Ascending aorta (tissue), 2 donors: Measurements from ENCODE around the gene MMS19. TPM values are rescaled to one million over a fixed set of nuclear protein-coding genes. Genes with fewer than 3 reads are reported as not detected.

Experiments
- DNase-seq, 2 donors: peaks; one replicate each; pipeline ENCODE4 v3.0.0-alpha.2; 2019; ENCODE audit warnings: low spot score in 2 of 2
- H3K27ac ChIP-seq, 2 donors: fragments of 200-600 bp; sonication (generic); one replicate each; pipeline ENCODE4 v1.5.1; 2016 to 2017; ENCODE audit warnings: mild to moderate bottlenecking in 1 of 2
- H3K27me3 ChIP-seq: fragments of 200-600 bp; sonication (generic); one replicate; pipeline ENCODE4 v1.5.1; 2017
- H3K36me3 ChIP-seq, 2 donors: fragments of 200-600 bp; sonication (generic); one replicate each; pipeline ENCODE4 v1.5.1; 2016
- H3K4me1 ChIP-seq, 2 donors: fragments of 200-600 bp; sonication (generic); one replicate each; pipeline ENCODE4 v1.5.1; 2016 to 2017; ENCODE audit warnings: mild to moderate bottlenecking in 1 of 2
- H3K4me3 ChIP-seq, 2 donors: fragments of 200-600 bp; sonication (generic); one replicate each; pipeline ENCODE4 v1.5.1; 2016 to 2017; ENCODE audit warnings: mild to moderate bottlenecking in 1 of 2
- H3K9me3 ChIP-seq, 2 donors: fragments of 200-600 bp; sonication (generic); one replicate each; pipeline ENCODE4 v1.5.1; 2016
- intact Hi-C: fragments of 100-400 bp; cut with DNase I; formaldehyde crosslinking; loops from one replicate; pipeline ENCODE4 v1.15.1; 2023
- total RNA-seq: library from RNA; depleted of rRNA; stranded (reverse); fragments of >200 nt; gene quantifications from one replicate; pipeline ENCODE4 v1.1.0, GENCODE V29; 2016
- TF ChIP-seq, protein P1 (sequence below), 3 experiments: fragments of 200-600 bp in 2 of 3; fragments of 450-650 bp in 1 of 3; sonication (generic) in 2 of 3; IDR thresholded peaks; one replicate each; pipeline ENCODE4 v1.5.1; 2016 to 2019; ENCODE audit warnings: antibody characterized with exemption in 3 of 3, mild to moderate bottlenecking in 1 of 3, moderate library complexity in 1 of 3

The MMS19 gene
- total RNA-seq, 1 donor from 2014 or later, result 34.0 TPM

DNA sequence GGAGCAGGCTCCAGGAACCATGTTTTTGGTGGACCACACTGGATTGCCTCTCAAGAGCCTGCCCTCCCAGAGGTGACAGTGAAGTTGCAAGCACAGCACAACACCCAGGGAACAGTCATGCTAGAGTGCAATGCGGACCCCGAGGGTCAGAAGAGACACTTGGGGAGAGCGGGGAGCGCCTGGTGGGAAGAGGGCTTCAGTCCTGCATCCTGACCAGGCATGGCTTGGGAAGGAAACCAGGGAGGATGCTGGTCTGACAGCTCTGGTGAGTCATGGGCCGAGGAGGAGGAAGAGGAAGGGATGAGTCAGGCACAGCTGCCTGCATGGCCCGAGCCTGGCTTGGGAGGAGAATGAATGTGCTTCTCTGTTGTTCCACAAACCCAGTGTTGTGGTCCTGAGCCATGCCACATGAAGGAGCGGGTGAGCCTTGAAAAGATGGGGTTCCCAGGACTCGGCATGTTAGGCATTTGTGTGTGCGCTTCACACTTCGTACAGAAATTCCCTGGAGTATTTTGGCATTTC, 44.9 kb upstream of the MMS19 start:
- no peaks in the 10 kb centered on the region for H3K36me3 ChIP-seq
- peak overlapping the region; percentile 95 to 97 for H3K27ac ChIP-seq
- H3K27me3 ChIP-seq, result no peaks in the 10 kb centered on the region
- H3K4me3 ChIP-seq, result no peak overlapping the region
- H3K9me3 ChIP-seq, result no peaks in the 10 kb centered on the region
- peak; percentile 84 to 95 for DNase-seq
- TF ChIP-seq, protein P1, sequence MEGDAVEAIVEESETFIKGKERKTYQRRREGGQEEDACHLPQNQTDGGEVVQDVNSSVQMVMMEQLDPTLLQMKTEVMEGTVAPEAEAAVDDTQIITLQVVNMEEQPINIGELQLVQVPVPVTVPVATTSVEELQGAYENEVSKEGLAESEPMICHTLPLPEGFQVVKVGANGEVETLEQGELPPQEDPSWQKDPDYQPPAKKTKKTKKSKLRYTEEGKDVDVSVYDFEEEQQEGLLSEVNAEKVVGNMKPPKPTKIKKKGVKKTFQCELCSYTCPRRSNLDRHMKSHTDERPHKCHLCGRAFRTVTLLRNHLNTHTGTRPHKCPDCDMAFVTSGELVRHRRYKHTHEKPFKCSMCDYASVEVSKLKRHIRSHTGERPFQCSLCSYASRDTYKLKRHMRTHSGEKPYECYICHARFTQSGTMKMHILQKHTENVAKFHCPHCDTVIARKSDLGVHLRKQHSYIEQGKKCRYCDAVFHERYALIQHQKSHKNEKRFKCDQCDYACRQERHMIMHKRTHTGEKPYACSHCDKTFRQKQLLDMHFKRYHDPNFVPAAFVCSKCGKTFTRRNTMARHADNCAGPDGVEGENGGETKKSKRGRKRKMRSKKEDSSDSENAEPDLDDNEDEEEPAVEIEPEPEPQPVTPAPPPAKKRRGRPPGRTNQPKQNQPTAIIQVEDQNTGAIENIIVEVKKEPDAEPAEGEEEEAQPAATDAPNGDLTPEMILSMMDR (IDR thresholded peaks at IDR 0.05), result no peak
- intact Hi-C loops, result loop anchor here (1.0 kb wide), 1 partner anchor 45 kb away; the partner anchor contains the start of genes MMS19 and UBTD1
- H3K4me1 ChIP-seq, result peaks cover 15 to 52% of the 10 kb centered on the region in 2 donors

GRCh38 chr10:97542169-97543024, 44.2 kb upstream of the MMS19 start:
- no peaks in the 10 kb centered on the region for H3K27me3 ChIP-seq
- H3K4me1 ChIP-seq, result peaks cover 15 to 52% of the 10 kb centered on the region in 2 donors
- H3K9me3 ChIP-seq, result no peaks in the 10 kb centered on the region
- peak; percentile 76 to 93 for DNase-seq
- H3K27ac ChIP-seq, result peak overlapping the region; percentile 95 to 97
- TF ChIP-seq, protein P1 (IDR thresholded peaks at IDR 0.05), result no peak
- no peaks in the 10 kb centered on the region for H3K36me3 ChIP-seq
- no peak overlapping the region for H3K4me3 ChIP-seq
- intact Hi-C loops, result loop anchor here (1.0 kb wide), 1 partner anchor 44 kb away; the partner anchor contains the start of genes MMS19 and UBTD1

DNA sequence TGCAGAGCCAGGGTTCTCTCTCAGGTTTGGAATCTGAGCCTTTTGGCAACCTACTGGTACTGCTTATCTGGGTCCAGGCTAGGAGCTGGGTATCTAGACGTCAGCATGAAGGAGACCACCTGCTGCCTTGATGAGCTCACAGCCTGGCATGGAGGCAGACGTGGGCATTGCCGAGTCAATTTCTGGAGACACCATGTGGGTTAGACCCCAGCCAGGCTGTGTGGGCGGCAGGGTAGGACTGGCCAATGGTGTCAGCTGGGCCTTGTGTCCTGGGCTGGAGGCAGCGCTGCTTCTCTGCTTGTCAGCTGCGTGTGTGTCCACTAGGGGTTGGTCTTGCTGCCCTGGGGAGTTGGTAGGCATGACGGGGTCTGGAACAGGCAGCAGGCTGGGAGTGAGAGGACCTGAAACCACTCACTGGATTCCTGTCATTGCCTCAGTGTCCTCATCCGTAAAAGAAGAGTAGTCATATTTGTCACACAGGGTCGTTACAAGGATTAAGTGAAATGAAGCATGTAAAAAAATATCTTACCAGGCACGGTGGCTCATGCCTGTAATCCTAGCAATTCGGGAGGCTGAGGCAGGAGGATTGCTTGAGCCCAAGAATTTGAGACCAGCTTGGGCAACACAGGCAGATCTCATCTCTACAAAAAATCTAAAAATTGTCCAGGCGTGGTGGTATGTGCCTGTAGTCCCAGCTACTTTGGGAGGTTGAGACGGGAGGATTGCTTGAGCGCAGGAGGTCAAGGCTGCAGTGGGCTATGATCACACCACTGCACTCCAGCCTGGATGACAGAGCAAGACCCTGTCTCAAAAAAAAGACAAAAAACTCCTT, 42.7 kb upstream of the MMS19 start:
- H3K9me3 ChIP-seq, result no peaks in the 10 kb centered on the region
- peak overlapping the region; percentile 95 to 97 for H3K27ac ChIP-seq
- H3K4me1 ChIP-seq, result peaks cover 15 to 52% of the 10 kb centered on the region in 2 donors
- TF ChIP-seq, protein P1 (IDR thresholded peaks at IDR 0.05), result peak in 1 of 3 experiments; percentile 25
- DNase-seq, result no peak
- H3K36me3 ChIP-seq, result no peaks in the 10 kb centered on the region
- no peak overlapping the region for H3K4me3 ChIP-seq
- no peaks in the 10 kb centered on the region for H3K27me3 ChIP-seq
- intact Hi-C loops, result no loop called here

GRCh38 chr10:97539523-97540200, 41.4 kb upstream of the MMS19 start:
- intact Hi-C loops, result no loop called here
- TF ChIP-seq, protein P1 (IDR thresholded peaks at IDR 0.05), result peak in 1 of 3 experiments; percentile 27
- peak in 1 of 2 donors; percentile 84 for DNase-seq
- H3K4me3 ChIP-seq, result no peak overlapping the region
- H3K9me3 ChIP-seq, result no peaks in the 10 kb centered on the region
- no peaks in the 10 kb centered on the region for H3K36me3 ChIP-seq
- H3K27me3 ChIP-seq, result no peaks in the 10 kb centered on the region
- H3K27ac ChIP-seq, result peak overlapping the region; percentile 95 to 97
- H3K4me1 ChIP-seq, result peaks cover 15 to 52% of the 10 kb centered on the region in 2 donors

DNA sequence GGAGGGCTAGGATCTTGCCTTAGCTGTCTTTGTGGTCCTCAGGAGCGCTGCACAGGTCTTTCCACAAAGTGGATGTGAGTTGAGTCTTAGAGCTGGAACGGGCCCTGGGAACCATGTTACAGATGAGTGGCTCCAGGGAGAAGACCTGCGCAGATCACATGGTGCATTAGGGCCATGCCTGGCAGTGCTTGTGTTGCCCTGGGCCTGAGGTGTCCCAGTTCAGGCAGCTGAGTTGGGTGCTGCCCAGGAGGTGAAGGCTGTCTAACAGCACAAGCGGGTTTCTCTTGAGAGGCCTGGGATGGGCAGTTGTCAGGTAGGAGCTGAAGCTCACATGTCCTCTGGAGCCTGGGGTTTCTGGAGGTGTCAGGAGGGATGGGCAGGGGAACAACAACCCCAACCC, 40.6 kb upstream of the MMS19 start:
- H3K9me3 ChIP-seq, result no peaks in the 10 kb centered on the region
- H3K36me3 ChIP-seq, result no peaks in the 10 kb centered on the region
- no peak overlapping the region for H3K4me3 ChIP-seq
- peaks cover 15 to 47% of the 10 kb centered on the region in 2 donors for H3K4me1 ChIP-seq
- H3K27me3 ChIP-seq, result no peaks in the 10 kb centered on the region
- TF ChIP-seq, protein P1 (IDR thresholded peaks at IDR 0.05), result no peak
- no peak for DNase-seq
- H3K27ac ChIP-seq, result peak overlapping the region; percentile 95 to 97
- intact Hi-C loops, result no loop called here
